ENCODE results near the gene SLC1A2. TPM values are rescaled to one million over a fixed set of nuclear protein-coding genes. Genes with fewer than 3 reads are reported as not detected.

The SLC1A2 gene
- total RNA-seq, 1 experiment from 2014 or later = 0.25 TPM

DNA sequence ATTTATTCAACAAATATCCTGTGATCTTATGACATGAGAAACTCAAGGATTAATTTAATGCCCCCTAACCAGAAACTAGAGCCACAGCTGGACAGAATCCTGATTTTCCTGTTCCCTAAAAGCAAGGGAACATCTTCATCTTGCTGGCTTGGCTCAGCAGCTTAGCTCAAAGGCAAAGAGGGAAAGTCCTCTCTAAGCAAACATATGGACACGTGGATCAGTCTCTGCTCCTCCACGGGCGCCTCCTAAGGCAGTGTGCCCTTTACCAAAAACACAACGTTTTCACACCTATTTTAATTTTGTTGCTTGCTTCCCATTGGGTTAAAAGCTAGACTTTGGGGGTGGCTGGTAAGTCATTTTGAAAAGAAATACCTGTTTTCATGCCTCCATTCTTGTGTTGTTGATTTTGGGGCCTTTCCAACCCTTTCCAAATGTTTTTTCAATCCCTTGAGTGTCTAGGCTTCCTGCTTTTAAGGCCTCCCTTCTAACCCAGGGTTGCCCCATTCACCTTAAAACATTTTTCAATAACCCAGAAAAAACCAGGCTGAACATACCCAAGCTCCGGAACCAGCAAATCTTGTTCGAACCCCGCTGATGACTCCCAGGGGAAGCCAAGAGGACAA, 15.5 kb downstream of the SLC1A2 start:
- no peak overlapping the region for H3K27ac ChIP-seq (ENCODE audit: low read depth, low read length)
- no peaks in the 10 kb centered on the region for H3K9me2 ChIP-seq (ENCODE audit: insufficient read depth)
- no peak overlapping the region for H3K4me3 ChIP-seq (replicated peaks in 1 of 2; ENCODE audit: low read depth in 1 of 2, low read length in 2 of 2)
- ChIA-PET RAD21 (ENCODE audit: low non-redundant PET in 1 of 2, low total read pairs in 2 of 2, uncharacterized antibody in 2 of 2, unreplicated experiment in 2 of 2) (no interaction called here), POLR2A (no interaction called here), CTCF (interaction anchor here (1.0 to 1.3 kb wide), 3 partner anchors 9 to 505 kb away, joined by 3 to 4 read pairs (median 3); no protein-coding TSS in a partner anchor)
- no peaks in the 10 kb centered on the region for H4K20me1 ChIP-seq (ENCODE audit: insufficient read depth)
- TF ChIP-seq, protein P1, sequence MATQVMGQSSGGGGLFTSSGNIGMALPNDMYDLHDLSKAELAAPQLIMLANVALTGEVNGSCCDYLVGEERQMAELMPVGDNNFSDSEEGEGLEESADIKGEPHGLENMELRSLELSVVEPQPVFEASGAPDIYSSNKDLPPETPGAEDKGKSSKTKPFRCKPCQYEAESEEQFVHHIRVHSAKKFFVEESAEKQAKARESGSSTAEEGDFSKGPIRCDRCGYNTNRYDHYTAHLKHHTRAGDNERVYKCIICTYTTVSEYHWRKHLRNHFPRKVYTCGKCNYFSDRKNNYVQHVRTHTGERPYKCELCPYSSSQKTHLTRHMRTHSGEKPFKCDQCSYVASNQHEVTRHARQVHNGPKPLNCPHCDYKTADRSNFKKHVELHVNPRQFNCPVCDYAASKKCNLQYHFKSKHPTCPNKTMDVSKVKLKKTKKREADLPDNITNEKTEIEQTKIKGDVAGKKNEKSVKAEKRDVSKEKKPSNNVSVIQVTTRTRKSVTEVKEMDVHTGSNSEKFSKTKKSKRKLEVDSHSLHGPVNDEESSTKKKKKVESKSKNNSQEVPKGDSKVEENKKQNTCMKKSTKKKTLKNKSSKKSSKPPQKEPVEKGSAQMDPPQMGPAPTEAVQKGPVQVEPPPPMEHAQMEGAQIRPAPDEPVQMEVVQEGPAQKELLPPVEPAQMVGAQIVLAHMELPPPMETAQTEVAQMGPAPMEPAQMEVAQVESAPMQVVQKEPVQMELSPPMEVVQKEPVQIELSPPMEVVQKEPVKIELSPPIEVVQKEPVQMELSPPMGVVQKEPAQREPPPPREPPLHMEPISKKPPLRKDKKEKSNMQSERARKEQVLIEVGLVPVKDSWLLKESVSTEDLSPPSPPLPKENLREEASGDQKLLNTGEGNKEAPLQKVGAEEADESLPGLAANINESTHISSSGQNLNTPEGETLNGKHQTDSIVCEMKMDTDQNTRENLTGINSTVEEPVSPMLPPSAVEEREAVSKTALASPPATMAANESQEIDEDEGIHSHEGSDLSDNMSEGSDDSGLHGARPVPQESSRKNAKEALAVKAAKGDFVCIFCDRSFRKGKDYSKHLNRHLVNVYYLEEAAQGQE (IDR thresholded peaks at IDR 0.05; ENCODE audit: low read depth) = no peak
- TF ChIP-seq JUND (IDR thresholded peaks at IDR 0.05) = no peak
- TF ChIP-seq FOSL1 (IDR thresholded peaks at IDR 0.05; ENCODE audit: low read depth) = no peak
- TF ChIP-seq, protein P2, sequence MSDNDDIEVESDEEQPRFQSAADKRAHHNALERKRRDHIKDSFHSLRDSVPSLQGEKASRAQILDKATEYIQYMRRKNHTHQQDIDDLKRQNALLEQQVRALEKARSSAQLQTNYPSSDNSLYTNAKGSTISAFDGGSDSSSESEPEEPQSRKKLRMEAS (IDR thresholded peaks at IDR 0.05) = no peak
- TF ChIP-seq TCF7L2 (IDR thresholded peaks at IDR 0.05; ENCODE audit: borderline replicate concordance, extremely low read depth, insufficient read depth, insufficient read length) = no peak
- TF ChIP-seq EGR1 (IDR thresholded peaks at IDR 0.05; ENCODE audit: low read depth) = no peak
- no peak for TF ChIP-seq POLR2A (IDR thresholded peaks at IDR 0.05; ENCODE audit: borderline replicate concordance, extremely low read depth, insufficient read depth, insufficient read length)
- TF ChIP-seq EZH2phosphoT487 (IDR thresholded peaks at IDR 0.05; ENCODE audit: borderline replicate concordance) = no peak
- TF ChIP-seq ZNF274 (IDR thresholded peaks at IDR 0.05; ENCODE audit: low read depth, low read length) = no peak
- TF ChIP-seq SP1 (IDR thresholded peaks at IDR 0.05; ENCODE audit: low read depth) = no peak
- TF ChIP-seq, protein P3, sequence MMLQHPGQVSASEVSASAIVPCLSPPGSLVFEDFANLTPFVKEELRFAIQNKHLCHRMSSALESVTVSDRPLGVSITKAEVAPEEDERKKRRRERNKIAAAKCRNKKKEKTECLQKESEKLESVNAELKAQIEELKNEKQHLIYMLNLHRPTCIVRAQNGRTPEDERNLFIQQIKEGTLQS (IDR thresholded peaks at IDR 0.05) = no peak
- TF ChIP-seq, protein P4, sequence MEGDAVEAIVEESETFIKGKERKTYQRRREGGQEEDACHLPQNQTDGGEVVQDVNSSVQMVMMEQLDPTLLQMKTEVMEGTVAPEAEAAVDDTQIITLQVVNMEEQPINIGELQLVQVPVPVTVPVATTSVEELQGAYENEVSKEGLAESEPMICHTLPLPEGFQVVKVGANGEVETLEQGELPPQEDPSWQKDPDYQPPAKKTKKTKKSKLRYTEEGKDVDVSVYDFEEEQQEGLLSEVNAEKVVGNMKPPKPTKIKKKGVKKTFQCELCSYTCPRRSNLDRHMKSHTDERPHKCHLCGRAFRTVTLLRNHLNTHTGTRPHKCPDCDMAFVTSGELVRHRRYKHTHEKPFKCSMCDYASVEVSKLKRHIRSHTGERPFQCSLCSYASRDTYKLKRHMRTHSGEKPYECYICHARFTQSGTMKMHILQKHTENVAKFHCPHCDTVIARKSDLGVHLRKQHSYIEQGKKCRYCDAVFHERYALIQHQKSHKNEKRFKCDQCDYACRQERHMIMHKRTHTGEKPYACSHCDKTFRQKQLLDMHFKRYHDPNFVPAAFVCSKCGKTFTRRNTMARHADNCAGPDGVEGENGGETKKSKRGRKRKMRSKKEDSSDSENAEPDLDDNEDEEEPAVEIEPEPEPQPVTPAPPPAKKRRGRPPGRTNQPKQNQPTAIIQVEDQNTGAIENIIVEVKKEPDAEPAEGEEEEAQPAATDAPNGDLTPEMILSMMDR (IDR thresholded peaks at IDR 0.05 in 2 of 3, conservative IDR thresholded peaks at IDR 0.05 in 1 of 3; ENCODE audit: borderline replicate concordance in 1 of 3, insufficient read depth in 1 of 3, low read depth in 2 of 3, low read length in 2 of 3) = no peak
- no peak for TF ChIP-seq YY1 (IDR thresholded peaks at IDR 0.05; ENCODE audit: extremely low read depth, insufficient replicate concordance, low read depth, low read length)
- no peak for TF ChIP-seq SRF (IDR thresholded peaks at IDR 0.05; ENCODE audit: low read depth)
- no peak for TF ChIP-seq ZFX (IDR thresholded peaks at IDR 0.05)
- no peak for TF ChIP-seq ELF1 (IDR thresholded peaks at IDR 0.05; ENCODE audit: borderline replicate concordance, low read depth)
- no peak for TF ChIP-seq EZH2 (IDR thresholded peaks at IDR 0.05)
- H3K27me3 ChIP-seq (ENCODE audit: insufficient read depth, low read length) = no peaks in the 10 kb centered on the region
- no peaks in the 10 kb centered on the region for H3K79me2 ChIP-seq (ENCODE audit: insufficient read depth, low read length)
- intact Hi-C loops (cut with micrococcal nuclease) = no loop called here
- H3K9me3 ChIP-seq (ENCODE audit: control insufficient read depth in 1 of 2, insufficient read depth in 1 of 2, low read depth in 1 of 2, low read length in 2 of 2) = no peaks in the 10 kb centered on the region
- no peak overlapping the region for H3K9ac ChIP-seq (ENCODE audit: low read length)
- H3K4me2 ChIP-seq (ENCODE audit: low read length) = peak overlapping the region; percentile 57; the same call in 1 of the 2 replicates
- no TSS peak for BruUV-seq (replicated peaks)
- no peaks in the 10 kb centered on the region for H3K36me3 ChIP-seq (ENCODE audit: control insufficient read depth in 1 of 2, insufficient read depth in 2 of 2, low read length in 2 of 2)
- peak overlapping the region; percentile 87 for H2AFZ ChIP-seq (ENCODE audit: low read depth, low read length, poor library complexity, severe bottlenecking)
- DNase-seq (ENCODE audit: low read depth, low spot score) (no peak), ATAC-seq (no peak)
- peaks cover 0 to 7% of the 10 kb centered on the region in 2 experiments; a peak in 2 of 4 replicates for H3K4me1 ChIP-seq (ENCODE audit: control insufficient read depth in 1 of 2, insufficient read depth in 2 of 2, low read length in 2 of 2)

Data from HCT116 (cell line).